Skeletal muscle tissue (tissue), 4 donors: Measurements from ENCODE around the gene NDNF. TPM values are rescaled to one million over a fixed set of nuclear protein-coding genes. Genes with fewer than 3 reads are reported as not detected.

ENCODE experiments used
- H3K27ac ChIP-seq: one replicate; pipeline ENCODE4 v1.7.0; 2013; ENCODE audit warnings: mild to moderate bottlenecking, low read depth, low read length, inconsistent platforms
- H3K27me3 ChIP-seq, 3 donors: one replicate each; pipeline ENCODE4 v1.7.0; 2013; ENCODE audit warnings: low read length in 3 of 3; ENCODE audit not compliant: control insufficient read depth in 3 of 3, insufficient read depth in 3 of 3
- H3K36me3 ChIP-seq, 3 donors: one replicate each; pipeline ENCODE4 v1.7.0; 2013; ENCODE audit warnings: low read length in 3 of 3; ENCODE audit not compliant: control insufficient read depth in 3 of 3, insufficient read depth in 3 of 3
- H3K4me1 ChIP-seq, 3 donors: one replicate each; pipeline ENCODE4 v1.7.0; 2013; ENCODE audit warnings: low read length in 3 of 3, mild to moderate bottlenecking in 3 of 3; ENCODE audit not compliant: control insufficient read depth in 3 of 3, insufficient read depth in 3 of 3
- H3K4me3 ChIP-seq, 3 donors: one replicate each; pipeline ENCODE4 v1.7.0; 2013; ENCODE audit warnings: low read length in 3 of 3
- H3K9ac ChIP-seq, 3 donors: one replicate each; pipeline ENCODE4 v1.7.0; 2013; ENCODE audit warnings: low read length in 3 of 3, mild to moderate bottlenecking in 3 of 3, moderate library complexity in 2 of 3, low read depth in 1 of 3
- H3K9me3 ChIP-seq, 3 donors: one replicate each; pipeline ENCODE4 v1.7.0; 2013; ENCODE audit warnings: low read length in 3 of 3; ENCODE audit not compliant: control insufficient read depth in 3 of 3
- total RNA-seq: library from RNA; depleted of rRNA; stranded (reverse); fragments of >200 nt; gene quantifications from one replicate; pipeline ENCODE4 v1.2.3, GENCODE V29; 2014
- donor health status: Osteomylitis.

Gene NDNF, protein sequence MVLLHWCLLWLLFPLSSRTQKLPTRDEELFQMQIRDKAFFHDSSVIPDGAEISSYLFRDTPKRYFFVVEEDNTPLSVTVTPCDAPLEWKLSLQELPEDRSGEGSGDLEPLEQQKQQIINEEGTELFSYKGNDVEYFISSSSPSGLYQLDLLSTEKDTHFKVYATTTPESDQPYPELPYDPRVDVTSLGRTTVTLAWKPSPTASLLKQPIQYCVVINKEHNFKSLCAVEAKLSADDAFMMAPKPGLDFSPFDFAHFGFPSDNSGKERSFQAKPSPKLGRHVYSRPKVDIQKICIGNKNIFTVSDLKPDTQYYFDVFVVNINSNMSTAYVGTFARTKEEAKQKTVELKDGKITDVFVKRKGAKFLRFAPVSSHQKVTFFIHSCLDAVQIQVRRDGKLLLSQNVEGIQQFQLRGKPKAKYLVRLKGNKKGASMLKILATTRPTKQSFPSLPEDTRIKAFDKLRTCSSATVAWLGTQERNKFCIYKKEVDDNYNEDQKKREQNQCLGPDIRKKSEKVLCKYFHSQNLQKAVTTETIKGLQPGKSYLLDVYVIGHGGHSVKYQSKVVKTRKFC
- total RNA-seq, result 5.2 TPM

- Histone ChIP-seq H3K4me1 (peaks cover 13 to 20% (median 17%) of the 10 kb centered on the region in 3 donors), H3K36me3 (no peaks in the 10 kb centered on the region), H3K9ac (peak within 1 kb of the TSS; percentile 48 to 82 (median 58)), H3K4me3 (peak within 1 kb of the TSS; percentile 72 to 76 (median 76)), H3K27ac (no peak within 1 kb of the TSS), H3K9me3 (no peaks in the 10 kb centered on the region), H3K27me3 (peaks cover 7 to 36% (median 19%) of the 10 kb centered on the region in 3 donors)
These were observed at the start of gene NDNF for GRCh38 chr4:121072224-121073003. Gene NDNF (minus strand): TSS chr4:121072535. CDS start chr4:121045837, 26,698 bp downstream.

DNA sequence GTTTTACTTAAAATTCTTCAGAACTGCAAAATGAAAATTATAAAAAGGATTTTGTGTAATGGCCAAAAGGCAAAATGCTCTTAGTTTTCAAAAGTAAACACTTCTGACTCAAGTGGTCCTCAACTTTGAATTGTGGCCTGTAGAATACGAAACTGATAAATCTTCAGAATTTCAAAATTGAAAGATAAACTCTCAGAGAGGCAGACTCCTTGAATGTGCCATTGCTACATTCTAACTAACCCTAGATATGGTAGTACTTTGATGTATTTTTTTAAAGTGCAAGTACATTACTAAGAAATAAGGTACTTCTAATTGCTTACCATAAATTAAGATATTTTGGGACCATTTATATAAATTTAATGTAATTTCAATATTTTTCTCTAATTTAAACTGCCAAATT, 47.4 kb upstream of the NDNF start:
- H3K4me1 ChIP-seq, result no peaks in the 10 kb centered on the region
- H3K27me3 ChIP-seq, result no peaks in the 10 kb centered on the region
- H3K36me3 ChIP-seq, result no peaks in the 10 kb centered on the region
- H3K4me3 ChIP-seq, result no peak overlapping the region
- no peaks in the 10 kb centered on the region for H3K9me3 ChIP-seq
- H3K27ac ChIP-seq, result no peak overlapping the region
- H3K9ac ChIP-seq, result no peak overlapping the region

GRCh38 chr4:121118344-121118743, 46.0 kb upstream of the NDNF start:
- H3K27ac ChIP-seq, result no peak overlapping the region
- H3K9me3 ChIP-seq, result no peaks in the 10 kb centered on the region
- no peak overlapping the region for H3K9ac ChIP-seq
- H3K4me1 ChIP-seq, result no peaks in the 10 kb centered on the region
- no peak overlapping the region for H3K4me3 ChIP-seq
- no peaks in the 10 kb centered on the region for H3K36me3 ChIP-seq
- H3K27me3 ChIP-seq, result no peaks in the 10 kb centered on the region

GRCh38 chr4:121114756-121115155, 42.4 kb upstream of the NDNF start:
- Histone ChIP-seq H3K9me3 (no peaks in the 10 kb centered on the region), H3K27ac (no peak overlapping the region), H3K36me3 (no peaks in the 10 kb centered on the region), H3K4me1 (no peaks in the 10 kb centered on the region), H3K27me3 (no peaks in the 10 kb centered on the region), H3K9ac (no peak overlapping the region), H3K4me3 (no peak overlapping the region)

DNA sequence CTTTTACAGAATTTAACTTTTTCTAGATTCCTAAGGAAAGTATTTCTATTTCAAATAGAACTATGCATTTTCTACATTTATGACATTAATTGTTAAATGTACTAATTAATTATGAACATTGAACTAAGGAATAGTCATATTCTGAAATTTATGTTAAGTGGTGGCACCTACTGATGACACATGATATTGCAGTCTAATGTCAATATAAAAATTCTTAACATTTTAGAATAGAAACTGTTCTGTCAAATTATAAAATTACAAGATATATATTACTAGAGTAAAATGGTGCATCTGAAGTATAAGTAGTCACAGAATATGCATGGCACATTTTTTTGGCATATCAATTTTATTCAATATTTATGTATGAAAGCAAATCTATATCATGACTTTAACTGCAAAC, 40.2 kb upstream of the NDNF start:
- Histone ChIP-seq H3K36me3 (no peaks in the 10 kb centered on the region), H3K9ac (no peak overlapping the region), H3K9me3 (no peaks in the 10 kb centered on the region), H3K4me1 (no peaks in the 10 kb centered on the region), H3K27ac (no peak overlapping the region), H3K4me3 (no peak overlapping the region), H3K27me3 (no peaks in the 10 kb centered on the region)

DNA sequence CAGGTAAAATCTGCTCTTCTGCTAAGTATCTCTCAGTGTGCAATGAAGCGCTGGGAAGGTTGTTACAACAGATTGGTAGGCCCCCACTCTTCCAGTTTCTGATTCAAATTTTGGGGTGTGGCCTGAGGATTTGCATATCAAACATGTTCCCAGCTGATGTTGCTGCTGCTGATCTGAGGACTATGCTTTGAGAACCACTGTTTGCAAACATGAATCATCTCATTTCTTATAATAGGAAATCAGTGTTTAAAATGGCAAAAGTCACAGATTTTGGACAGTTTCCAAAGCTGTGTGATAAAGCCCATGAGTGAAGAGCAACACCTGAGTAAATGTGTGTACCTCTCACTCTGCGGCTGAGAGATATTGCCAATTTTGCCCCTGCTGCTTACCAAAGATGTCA, 36.2 kb upstream of the NDNF start:
- H3K36me3 ChIP-seq, result no peaks in the 10 kb centered on the region
- H3K4me3 ChIP-seq, result no peak overlapping the region
- H3K9me3 ChIP-seq, result no peaks in the 10 kb centered on the region
- H3K27ac ChIP-seq, result no peak overlapping the region
- H3K4me1 ChIP-seq, result no peaks in the 10 kb centered on the region
- no peaks in the 10 kb centered on the region for H3K27me3 ChIP-seq
- H3K9ac ChIP-seq, result no peak overlapping the region

DNA sequence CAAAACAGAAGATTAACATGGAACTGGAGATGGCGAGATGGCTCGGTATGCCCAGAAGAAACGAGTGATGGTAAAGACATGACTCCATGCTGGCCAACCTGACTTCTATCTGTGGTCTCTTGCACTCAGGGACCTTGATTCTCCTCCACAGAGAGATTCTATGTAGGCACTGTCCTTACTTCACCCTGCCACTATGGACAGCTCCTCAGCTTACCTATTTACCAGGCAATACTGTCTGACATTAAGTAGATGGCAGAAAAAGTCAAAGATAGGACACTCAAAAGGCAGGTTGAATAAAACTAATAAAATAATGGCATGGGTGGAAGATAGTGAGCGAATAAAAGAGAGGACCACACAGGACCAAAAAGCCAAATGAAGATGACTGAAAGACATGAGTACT, 35.2 kb upstream of the NDNF start:
- Histone ChIP-seq H3K4me3 (no peak overlapping the region), H3K9me3 (no peaks in the 10 kb centered on the region), H3K36me3 (no peaks in the 10 kb centered on the region), H3K27ac (no peak overlapping the region), H3K4me1 (no peaks in the 10 kb centered on the region), H3K27me3 (no peaks in the 10 kb centered on the region), H3K9ac (no peak overlapping the region)

DNA sequence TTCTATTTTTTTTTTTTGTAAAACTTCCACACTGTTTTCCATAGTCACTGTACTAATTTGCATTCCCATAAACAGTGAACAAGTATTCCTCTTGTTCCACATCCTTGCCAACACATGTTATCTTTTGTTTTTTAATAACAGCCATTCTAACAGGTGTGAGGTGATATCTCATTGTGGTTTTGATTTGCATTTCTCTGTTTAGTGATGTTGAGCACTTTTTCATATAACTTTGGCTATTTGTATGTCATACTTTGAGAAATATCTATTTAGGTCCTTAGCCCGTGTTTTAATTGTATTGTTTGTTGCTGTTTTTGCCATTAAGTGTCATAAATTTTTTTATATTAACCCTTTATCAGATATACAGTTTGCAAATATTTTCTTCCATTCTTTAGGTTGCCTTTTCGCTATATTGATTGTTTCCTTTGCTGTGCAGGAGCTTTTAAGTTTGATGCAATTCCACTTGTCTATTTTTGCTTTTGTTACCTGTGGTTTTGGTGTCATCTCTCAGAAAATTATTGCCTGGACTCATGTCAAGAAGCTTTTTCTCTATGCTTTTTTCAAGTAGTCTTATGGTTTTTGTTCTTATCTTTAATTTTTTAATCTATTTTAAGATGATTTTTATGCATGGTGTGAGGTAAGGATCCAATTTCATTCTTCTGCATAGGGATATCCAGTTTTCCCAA, 27.9 kb upstream of the NDNF start:
- H3K4me1 ChIP-seq, result no peaks in the 10 kb centered on the region
- H3K9ac ChIP-seq, result no peak overlapping the region
- no peaks in the 10 kb centered on the region for H3K36me3 ChIP-seq
- H3K9me3 ChIP-seq, result no peaks in the 10 kb centered on the region
- H3K27ac ChIP-seq, result no peak overlapping the region
- H3K4me3 ChIP-seq, result no peak overlapping the region
- no peaks in the 10 kb centered on the region for H3K27me3 ChIP-seq

- H3K27me3 ChIP-seq, result no peaks in the 10 kb centered on the region
- H3K9ac ChIP-seq, result no peak overlapping the region
- no peak overlapping the region for H3K4me3 ChIP-seq
- no peaks in the 10 kb centered on the region for H3K4me1 ChIP-seq
- H3K9me3 ChIP-seq, result no peaks in the 10 kb centered on the region
- H3K27ac ChIP-seq, result no peak overlapping the region
- H3K36me3 ChIP-seq, result no peaks in the 10 kb centered on the region
These were observed 25.9 kb upstream of the NDNF start for GRCh38 chr4:121098266-121098665.
